CD4-positive, alpha-beta T cell treated with Interleukin-17A for 4 hours (primary cell): ENCODE measurements around the gene CAV3.

Source experiments
- DNase-seq: peaks from one replicate; pipeline ENCODE4 v3.0.0-alpha.2; 2020; ENCODE audit warnings: mixed read lengths

Gene CAV3

DNA sequence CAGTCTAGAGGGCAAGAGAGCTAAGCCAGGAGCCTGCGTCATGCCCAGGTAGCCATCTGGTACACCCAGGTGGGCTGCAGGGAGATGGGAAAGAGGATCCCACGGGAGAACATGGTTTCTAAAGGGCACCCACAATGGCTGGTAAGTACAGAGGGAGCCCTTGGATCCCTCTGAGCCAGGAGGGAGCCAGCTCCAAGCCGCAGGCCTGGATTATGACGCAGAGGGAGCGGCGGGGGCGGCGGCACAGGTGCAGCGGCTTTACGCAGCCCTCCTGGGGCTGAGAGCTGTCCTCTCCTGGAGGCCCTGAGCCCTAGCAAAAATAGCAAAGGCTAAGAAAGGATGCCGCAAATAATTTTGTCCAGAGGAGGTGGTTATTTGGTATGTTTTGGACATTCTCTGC is 2.8 kb downstream of the CAV3 start:
- DNase-seq = no peak

- no peak for DNase-seq
These were observed 3.7 kb downstream of the CAV3 start for GRCh38 chr3:8737301-8737700.

DNA sequence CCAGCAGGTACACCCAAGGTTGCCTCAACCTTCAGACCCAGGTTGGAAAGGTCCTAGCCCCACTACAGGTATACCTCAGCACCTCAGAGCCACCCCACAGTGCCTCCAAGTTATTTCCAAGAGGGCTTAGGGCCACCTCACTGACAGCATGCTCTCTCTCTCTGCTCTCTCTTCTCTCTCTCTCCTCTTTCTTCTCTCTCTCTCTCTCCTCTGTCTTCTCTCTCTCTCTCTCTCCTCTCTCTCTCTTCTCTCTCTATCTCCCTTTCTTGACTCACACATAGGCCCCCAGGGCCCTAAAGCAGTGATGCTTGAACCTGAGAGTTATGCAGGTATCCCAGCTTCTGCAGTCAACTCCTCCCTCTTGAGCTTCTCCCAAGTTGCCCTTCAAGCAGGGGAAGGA is 4.2 kb downstream of the CAV3 start:
- DNase-seq = no peak

- DNase-seq = no peak
These were observed 5.0 kb downstream of the CAV3 start for GRCh38 chr3:8738639-8739038.

- no peak for DNase-seq
These were observed 6.3 kb downstream of the CAV3 start for GRCh38 chr3:8739757-8740504.

GRCh38 chr3:8741581-8742261 is 8.1 kb downstream of the CAV3 start:
- DNase-seq = no peak

DNA sequence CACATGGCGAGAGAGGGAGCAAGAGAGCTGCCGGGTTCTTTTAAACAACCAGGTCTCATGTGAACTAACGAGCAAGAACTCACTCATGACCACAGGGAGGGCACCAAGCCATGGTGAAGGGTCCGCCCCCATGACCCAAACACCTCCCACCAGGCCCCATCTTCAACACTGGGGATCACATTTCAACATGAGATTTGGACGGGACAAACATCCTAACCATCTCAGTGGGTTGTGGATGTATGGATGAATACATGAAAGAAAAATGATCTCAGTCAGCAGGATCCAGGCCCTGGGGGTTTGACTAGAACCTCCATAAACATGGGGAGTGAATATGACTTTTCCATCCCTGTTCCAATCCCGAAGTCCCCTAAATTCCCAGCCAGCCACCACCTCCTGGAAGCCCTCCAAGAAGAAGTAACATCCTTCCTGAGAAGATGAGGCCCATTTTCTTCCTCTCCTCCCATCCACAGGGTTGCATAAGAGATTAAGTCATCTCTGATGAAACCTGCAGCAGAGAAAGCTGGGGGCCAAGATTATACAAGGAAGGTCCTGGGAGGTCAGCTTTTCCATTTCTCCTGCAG is 9.5 kb downstream of the CAV3 start:
- no peak for DNase-seq

DNA sequence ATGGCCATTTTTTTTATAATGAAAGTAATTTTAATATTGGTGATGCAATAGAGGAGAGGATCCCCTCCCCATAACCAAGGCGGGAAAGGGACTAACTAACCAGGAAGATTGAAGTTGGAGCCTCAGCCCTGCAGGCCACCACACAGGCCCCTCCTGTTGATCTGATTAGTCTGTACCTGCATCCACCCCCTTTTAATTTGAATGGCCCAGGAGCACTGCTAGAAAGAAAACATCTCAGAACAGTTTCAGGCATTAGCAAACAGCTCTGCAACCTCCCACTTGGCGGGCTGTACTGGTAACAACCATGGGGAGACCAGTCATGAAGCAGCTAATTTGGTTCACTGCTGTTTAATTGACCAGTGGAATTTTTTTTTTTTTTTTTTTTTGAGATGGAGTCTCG is 10.3 kb downstream of the CAV3 start:
- DNase-seq = no peak

GRCh38 chr3:8745619-8746370 is 12.2 kb downstream of the CAV3 start:
- no peak for DNase-seq

DNA sequence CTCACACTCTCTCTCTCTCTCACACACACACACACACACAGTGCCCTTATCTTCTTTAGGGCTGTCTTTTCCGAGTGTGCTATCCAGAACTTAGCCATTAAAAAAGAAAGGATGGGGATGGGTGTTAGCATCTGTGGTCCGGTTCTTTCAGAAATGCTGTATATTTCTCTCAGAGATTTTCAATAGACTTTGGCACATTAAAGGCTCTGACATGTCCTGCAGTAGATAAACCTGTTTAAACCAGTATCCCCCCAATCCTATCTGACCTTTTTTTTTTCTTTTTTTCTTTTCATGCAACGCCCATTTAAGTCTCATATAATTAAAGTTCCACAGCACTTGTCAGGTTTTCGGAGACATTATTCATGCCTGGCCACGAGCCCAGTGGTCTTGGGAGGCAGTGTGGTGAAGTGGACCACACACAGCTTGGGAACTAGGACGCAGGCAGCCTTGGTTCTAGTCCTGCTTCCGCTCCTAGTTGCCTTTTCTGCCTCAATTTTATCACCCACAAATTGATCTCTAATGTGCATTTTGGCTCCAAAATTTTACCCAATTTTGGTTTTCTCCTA is 13.3 kb downstream of the CAV3 start:
- no peak for DNase-seq

- DNase-seq = no peak
These were observed 15.7 kb downstream of the CAV3 start for GRCh38 chr3:8749316-8749715.

DNA sequence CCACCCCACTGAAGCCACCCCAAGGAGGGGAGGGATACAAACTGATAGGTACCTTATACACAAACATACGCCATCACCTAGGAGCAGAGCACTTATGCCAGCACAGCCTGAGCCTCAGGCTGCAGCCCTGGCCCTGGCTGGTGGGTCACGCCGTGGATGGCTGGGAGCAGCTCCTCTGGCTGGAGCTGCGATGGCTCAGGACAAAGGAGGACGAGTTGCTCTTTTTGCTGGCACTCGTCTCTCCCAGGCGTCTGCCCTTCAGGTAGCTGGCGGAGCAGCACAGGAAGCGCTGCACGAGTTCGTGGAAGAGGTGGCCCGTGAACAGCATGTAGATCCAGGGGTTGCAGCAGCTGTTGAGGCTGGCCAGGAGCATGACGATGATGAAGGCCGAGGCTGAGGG is 19.2 kb downstream of the CAV3 start:
- DNase-seq = no peak

- no peak for DNase-seq
These were observed 21.5 kb downstream of the CAV3 start for GRCh38 chr3:8755097-8755496.

DNA sequence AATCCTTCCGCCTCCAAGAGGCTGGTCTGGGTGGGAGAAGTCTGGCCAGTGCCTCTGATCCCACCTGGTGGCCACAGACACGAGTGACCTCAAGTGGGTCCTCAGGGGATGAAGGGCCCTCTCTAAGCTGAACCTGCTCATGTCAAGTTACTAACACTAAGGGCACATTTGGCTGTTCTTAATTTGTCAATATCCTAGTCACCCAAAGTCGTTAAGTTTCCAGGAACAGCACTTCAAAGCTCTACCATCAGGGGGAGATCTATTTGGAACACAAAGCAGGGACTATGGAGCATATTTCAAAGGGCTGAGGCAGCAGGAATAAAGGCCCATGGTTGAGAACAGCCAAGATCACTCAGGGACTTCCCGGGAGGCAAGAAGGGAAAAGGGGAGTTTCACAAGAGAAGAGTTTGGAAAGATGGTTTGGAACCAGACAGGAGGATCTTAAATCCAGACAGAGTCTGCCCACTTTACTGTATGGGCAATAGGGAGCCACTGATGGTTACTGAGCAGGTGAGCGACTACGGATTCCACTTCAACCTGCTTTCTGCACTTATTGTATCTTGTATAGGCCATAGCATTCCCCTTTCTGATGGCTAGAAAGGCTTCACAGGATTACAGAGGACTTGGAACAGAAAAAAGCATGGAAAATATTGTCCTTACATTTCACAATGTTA is 22.1 kb downstream of the CAV3 start:
- DNase-seq = no peak

- DNase-seq = no peak
These were observed 23.1 kb downstream of the CAV3 start for GRCh38 chr3:8756671-8757070.

GRCh38 chr3:8757551-8758518 is 24.2 kb downstream of the CAV3 start:
- DNase-seq = no peak

DNA sequence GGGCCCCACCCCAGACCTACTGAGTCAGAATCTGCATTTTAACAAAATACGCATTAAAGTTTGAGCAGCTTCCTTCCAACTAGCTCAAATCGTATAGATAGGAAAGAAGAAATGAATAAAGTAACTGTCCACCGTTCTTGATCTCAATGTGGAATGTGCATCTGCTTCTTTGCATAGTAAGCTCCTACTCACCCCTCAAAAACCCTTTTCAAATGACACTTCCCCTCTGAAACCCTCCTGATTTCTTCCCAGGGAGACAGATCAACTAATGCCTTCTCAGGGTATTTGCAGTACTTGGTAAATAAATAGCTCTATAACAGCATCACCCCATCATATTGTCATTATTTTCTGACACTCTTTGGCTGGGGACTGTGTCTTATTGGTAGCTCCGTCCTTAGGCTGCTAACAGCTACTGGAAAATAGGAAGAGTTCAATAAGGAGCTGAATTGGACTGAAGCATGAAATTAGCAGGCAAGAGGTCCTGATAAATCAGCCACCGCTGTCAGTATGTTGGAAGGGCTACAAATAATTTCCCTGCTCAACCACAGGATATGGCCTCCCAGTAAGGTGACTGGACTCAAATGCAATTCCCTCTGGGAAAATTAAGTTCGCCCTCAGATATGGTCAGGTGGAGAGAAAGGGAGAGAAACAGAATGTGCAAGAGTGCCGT is 25.6 kb downstream of the CAV3 start:
- DNase-seq = no peak

- no peak for DNase-seq
These were observed 26.5 kb downstream of the CAV3 start for GRCh38 chr3:8760091-8760490.

DNA sequence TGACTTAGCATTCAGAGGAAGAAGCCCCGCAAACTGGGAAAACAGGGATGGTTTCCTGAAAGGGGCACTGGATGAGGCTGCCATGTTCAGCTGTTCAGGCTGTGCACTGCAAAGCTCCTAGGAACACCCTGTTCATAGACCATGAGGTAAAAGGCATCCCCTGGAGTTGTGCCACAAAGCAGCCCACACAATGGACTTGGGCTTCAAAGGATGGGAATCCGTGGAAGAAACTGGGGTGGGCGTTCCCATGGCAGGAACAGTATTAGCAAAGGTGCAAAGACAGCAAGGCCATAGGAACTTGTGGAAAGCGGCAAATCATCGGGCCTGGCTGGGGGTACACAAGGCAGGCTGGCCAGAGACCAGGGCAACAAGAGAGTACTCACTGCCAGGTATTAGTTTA is 26.9 kb downstream of the CAV3 start:
- no peak for DNase-seq

- no peak for DNase-seq
These were observed 28.3 kb downstream of the CAV3 start for GRCh38 chr3:8761866-8762265.
